ENCODE data around the gene SASH3.

Gene SASH3

DNA sequence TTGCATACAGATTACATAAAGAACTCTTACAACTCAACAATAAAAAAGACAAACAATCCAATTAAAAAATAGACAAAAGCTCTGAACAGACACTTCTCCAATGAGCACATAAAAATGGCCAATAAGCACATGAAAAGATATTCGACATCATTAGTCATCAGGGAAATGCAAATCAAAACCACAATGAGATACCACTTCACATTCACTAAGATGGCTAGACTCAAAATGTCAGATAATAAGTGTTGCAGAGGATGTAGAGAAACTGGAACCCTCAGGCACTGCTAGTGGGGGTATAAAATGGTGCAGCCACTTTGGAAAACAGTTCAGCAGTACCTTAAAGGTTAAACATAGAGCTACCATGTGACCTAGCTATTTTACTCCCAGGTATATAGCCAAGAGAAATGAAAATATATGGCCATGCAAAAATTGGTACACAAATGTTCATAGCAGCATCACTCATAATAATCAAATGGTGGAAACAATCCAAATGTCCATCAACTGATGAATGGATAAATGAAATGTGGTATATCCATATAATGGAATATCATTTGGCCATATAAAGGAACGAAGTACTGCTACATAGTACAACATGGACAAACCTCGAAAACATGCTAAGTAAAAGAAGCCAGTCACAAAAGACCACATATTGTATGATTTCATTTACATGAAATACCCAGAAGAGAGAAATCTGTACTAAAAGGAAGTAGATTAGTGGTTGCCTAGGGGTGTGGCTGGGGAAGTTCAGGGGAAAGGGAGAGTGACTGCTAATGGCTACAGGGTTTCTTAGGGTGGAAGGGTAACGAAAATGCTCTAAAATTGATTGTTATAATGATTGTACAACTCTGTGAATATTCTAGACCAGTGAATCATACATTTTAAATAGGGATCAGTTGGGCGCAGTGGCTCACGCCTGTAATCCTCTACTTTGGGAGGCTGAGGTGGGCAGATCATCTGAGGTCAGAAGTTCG lies 29.4 kb downstream of the SASH3 start:
- DNase-seq (ENCODE audit: low read depth in 2 of 2) = no peak

DNA sequence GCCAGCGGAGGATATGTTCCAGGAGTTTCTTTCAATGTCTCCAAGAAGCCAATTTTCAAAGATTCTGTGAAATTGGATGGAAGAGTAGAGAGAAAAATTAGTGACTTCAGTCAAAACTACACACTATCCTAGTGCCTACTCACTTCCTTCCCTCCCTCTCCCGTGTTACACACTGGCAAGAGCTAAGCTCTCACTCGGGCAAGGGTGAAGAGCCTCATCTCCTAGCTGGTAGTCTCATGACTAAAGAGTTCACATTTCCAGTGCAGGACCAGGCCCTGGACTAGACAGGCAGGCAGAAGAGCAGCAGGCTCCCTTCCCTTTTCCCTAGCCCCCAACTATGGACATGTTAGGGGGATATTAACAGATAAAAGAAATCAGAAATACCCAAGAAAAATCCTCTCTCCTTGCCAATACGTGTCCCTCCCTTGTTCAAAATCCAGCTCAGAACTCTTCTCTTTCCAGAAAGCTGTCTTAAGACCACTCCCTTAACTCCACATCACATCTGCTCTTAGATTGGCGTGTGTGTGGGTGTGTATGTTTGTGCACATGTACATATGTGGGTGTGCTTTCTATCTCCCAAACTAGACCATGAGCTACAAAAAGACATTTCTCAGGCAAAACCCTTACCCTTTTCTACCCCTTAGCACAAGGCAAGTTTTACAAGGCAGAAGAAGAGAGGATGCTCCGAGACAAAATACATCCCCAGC lies 34.1 kb downstream of the SASH3 start:
- DNase-seq (ENCODE audit: low read depth in 2 of 2) = no peak

DNA sequence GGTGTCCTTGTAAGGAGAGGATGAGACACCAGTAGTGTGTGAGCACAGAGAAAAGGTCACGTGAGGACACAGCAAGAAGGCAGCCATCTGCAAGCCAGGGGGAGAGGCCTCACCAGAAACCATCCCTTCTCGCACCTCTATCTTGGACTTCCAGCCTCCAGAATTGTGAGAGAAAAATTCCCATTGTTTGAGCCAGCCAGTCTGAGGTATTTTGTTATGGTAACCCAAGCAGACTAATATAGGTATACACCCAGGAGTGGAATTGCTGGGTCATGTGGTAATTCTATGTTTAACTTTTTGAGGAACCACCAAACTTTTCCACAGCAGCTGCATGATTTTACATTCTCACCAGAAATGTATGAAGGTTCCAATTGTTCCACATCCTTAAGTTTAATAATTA lies 38.4 kb downstream of the SASH3 start:
- no peak for DNase-seq (ENCODE audit: low read depth in 2 of 2)

DNA sequence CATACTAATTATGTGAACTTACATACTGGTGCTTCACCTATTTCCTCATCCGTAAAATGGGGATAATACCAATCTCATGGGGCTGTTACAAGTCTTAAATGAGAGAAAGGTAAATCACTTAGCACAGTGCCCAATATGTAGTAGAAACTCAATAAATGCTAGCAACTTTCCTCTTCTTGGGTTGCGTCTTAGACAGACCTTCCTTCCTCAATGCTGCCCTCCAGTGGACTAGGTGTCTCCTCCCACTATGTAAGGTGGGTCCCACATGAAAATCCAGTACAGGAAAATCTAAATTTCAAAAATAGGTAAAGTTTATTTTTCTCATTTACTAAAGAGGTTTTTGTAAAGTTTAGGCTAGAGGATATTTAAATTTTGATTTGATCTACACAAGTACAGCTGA lies 43.4 kb downstream of the SASH3 start:
- DNase-seq (ENCODE audit: low read depth in 2 of 2) = peak; percentile 21 to 25

DNA sequence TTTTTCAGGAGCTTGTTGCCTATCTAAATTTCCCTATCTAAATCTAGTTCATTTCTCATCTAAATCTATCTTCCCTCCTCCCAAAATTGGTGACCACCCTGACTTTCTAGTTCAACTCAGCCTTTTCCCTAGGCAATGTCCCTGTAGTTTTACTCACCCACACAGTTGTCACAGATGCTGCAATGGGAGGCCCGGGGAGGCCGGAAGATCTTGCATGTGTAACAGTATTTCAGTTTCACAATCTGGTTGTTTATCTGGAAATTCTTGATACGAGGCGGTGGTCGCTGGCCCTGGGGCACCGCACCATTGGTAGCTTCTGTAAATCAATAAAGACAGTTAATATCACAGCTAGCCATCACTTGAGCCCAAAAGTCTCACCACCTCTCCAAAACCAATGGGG lies 43.8 kb downstream of the SASH3 start:
- DNase-seq (ENCODE audit: low read depth in 2 of 2) = no peak

DNA sequence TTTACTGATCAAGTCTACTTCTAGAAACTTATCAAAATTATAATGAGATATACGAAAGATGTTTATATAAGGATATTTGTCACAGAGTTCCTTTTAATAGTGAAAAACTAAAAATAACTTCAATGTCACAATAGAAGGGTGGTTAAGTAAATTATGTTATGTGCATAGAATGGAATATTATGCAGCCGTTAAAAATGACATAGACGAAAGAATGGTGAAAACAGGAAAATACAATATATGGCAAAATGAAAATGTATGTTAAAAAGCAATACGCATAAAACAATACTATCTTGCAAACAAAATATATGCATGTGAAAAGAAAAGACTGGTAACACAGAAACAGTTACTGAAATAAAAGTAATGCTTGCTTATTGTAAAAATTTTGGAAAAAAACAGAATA lies 44.9 kb downstream of the SASH3 start:
- no peak for DNase-seq (ENCODE audit: low read depth in 2 of 2)

DNA sequence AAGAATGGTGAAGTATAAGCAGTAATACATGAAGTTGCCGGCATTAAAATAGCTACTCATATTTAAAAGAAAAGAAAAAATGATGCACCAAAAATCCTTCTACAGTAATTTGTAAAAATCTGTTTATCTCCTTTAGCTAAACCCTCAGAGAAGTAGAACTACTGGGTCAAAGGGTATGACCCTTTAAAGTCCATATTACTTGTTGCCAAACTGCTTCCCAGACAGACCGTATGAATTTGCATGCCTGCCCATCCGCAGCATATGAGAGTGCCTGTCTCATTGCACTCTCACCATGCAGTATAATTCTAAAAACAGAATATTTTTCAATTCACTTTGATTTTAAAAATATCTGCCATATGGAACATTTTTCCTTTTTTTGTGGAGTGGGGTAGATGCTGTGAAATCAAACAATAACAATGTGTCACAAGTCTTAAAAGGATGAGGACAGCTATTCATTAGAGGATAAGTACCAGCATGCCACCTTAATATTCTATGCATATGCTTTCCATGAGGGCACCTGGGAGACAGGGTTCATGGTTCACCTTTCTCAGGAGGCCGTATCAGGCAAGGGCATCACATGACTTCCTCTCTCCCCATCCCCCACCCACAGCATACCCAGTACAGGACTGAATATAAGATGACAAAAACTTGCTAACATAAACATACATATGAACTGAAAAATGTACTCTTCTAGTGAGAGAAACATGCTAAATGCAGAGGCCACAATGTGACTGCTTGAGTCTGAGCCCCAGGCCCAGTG lies 46.2 kb downstream of the SASH3 start:
- no peak for DNase-seq (ENCODE audit: low read depth in 2 of 2)

DNA sequence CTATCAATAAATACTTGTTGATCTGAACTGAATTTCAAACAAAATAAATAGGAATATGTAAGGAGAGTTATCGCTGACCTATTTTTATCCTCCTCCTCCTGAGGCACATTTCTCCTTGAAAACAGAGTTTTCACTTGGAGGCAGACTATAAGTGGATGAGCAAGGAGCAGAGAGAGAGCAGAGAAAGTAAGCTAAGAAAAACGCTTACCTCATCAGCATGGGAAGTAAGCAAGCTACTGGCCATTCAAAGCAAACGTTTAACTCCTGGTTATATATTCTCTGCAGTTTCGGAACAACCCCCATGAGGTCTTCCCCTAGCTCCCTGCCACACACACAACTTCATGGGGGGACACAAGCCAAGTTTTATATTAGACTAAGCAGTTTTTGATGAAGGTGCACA lies 50.7 kb downstream of the SASH3 start:
- DNase-seq (ENCODE audit: low read depth in 2 of 2) = no peak

DNA sequence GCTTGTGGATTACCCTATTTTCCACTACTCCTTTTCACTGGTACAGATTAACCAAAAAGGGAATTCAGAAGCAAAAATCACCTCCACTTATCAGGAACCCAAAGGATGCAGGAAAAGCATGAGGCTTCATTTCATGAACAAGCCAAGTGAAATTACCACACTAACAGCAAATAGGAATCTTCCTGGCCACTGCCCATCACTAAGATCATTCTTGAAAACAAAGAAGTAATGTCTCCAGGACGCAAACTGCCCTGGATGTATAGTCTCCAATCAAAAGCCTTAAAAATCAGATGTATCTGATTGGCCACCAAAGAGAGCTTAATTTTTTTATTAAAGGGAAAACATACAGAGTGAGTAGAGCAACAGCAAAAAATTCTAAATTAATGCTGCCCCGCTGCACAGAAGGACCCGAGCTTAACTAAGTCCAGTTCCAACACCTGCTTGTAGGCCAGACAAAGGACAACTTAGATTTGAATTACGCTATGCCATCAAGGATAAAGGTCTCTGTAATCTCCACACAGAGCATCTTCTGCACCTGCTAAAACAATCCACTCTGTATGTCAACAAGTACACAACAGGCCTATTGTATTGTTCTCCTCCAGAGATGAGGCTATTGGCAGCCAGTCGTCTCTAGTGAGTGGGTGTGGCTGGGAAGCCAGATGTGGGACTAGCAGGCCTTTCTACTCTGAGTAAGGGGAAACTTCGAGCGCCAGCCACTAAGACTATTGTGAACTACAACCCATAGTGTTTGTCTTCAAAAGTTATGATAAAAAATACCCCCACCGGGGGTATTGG lies 51.5 kb downstream of the SASH3 start:
- no peak for DNase-seq (ENCODE audit: low read depth in 2 of 2)

DNA sequence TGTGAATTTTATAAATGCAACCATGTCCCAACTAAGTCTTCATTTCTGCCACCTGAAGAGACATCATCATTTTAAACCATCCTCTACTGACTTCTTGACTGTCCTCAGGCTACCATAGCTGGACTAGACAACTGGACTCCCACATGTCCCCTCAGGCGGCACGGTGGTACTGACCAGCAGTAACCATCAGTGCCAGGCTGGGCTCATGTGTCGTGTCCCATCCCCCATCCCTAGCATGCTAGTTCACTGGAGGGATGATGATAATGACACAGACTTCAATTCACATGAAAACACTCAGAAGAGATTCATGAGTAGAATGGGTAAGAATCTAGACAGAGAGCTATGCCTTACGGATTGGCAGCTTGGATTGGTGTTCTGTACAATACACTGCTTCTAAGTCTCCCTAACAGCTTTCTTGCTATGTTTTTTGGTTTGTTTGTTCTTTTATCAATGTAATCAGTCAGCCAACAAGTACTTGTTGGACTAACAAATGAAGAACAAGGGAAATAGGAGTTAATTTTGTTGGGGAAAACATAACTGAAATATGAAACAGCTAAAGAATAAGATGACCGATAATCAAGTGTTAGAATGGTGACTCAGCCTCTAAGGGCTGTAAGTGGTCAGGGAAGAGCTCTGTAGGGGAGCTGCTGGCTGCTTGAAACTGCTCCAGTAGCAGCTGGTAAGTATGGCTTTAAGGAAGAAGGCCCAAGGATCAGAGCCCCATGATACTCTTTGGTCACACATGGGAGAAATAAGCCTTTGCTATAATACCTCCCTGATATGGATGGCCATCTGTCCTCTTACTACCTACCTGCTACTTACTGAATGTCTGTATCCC lies 53.6 kb downstream of the SASH3 start:
- no peak for DNase-seq (ENCODE audit: low read depth in 2 of 2)

DNA sequence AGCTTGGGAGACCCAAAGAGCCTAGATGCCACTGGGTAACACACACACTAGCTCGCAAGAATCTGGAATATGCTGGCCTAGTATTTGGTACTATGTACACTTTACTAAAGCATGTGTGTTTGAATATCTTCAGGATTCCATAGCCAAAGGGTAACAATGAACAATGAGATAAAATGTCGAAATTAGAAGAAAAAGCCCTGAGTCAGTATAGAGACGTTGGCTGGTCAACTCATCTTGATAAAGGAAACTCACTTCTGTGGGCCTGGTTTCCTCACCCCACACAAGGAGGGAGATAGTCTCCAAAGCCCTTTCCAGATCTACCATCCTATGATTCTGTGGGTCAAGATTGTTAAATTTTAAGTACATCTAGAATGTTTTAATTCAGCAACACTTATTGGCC lies 57.1 kb downstream of the SASH3 start:
- no peak for DNase-seq (ENCODE audit: low read depth in 2 of 2)

DNA sequence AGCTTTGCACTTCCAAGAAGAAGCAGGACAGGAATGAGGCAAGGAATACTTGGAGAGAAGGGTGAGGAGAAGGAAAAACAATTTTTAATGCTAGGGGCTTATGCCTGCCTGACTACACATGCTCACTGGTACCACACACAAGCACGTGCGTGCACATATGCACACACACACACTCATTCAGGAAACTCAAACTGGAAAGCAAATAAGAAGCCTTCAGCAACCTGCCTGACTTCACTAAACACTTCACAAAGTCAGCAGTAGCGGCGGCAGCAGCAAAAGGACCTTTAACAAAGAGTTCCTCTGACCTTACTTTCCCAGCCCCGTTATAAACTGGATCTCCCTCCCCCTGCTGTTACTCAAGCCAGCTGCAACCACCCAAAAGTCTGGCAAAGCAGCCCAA lies 60.6 kb downstream of the SASH3 start:
- DNase-seq (ENCODE audit: low read depth in 2 of 2) = no peak

DNA sequence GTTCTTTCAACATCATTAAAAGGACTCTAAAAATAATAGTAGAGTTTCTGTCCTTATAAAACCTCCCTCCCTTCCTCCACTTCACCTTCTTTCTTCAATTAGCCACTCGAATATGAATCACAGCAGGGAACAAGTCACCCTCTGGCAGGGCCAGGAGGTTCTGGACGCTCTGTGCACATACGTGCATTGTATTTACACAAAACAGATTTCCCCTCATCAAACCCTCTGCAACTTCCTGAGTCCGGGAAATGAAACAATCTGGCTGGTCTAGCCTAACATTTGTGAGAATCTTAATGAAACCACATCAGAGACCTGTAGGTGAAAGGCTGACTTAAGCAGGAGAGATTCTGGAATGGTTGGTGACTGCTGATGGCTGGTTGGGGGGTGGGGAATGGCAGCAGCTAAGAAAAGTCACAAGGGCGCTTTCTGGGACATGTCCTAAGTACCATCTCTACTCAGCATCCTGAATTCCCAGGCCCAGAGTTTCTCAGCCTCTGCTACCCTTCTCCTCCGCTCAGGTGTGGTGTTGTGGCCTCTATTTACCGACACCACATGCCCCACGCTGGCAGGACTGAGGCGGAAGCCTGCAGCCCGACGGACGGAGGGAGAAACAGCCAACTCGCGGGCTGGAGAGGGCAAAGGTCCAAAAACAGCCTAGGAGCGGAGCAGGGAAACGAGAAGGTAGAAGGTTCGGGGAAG lies 62.9 kb downstream of the SASH3 start:
- DNase-seq (ENCODE audit: low read depth in 2 of 2) = no peak

DNA sequence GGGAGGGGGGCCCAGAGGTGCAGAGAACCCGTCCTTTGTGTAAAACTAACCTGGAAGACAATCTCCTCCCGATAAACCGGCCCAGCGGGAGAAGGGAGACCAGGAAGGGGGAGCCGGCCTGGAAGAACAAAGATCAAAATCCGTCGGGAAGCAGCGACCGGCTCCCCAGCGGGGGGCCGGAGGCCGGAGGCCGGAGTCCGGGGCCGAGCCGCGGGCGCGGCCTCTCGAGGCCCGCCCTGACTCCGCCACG lies 63.4 kb downstream of the SASH3 start:
- DNase-seq (ENCODE audit: low read depth in 2 of 2) = no peak

DNA sequence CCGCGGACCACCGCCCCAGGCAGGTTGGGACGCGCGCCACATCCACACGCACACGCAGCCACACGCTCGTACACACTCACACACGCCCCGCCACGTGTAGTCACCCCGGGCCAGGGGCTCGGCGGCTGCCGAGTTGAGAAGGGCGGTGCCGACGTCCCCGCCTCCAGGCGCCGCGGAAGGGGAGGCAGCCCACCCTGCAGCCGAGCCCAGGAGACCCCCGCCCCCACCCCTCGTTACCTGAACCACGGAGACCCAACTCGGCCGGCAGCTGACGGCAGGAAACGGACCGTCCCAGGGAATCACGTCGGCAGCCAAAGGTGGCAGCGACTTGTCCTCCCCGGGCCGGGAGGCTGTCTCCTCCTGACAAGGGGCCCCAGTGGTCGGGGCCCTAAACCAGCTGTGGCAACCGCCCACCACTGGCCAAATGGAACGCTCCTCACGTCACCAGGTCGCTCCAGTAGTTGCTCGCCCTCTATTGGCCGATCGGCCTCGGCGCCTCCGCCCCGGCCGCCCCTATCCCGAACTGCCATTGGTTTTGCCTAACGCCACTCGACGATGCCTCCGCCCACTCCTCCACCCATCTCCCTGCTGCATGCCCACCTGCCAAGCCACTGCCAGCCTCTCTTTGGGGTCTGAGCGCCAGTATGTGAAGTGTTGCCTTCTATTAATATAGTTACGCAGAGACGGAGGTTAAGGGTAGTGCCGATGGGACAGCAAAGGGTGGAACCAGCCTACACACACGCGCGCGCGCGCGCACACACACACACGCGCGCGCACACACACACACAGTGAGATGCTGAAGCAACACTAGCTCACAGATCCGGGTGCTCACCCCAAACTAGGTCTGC lies 63.9 kb downstream of the SASH3 start, which contains the start of gene ZDHHC9:
Gene ZDHHC9, minus strand, starts transcription at position 428 of the 848 bp plus-strand sequence. CDS start 1,941 bp downstream, outside the sequence.
- DNase-seq (ENCODE audit: low read depth in 2 of 2) = peak; percentile 75 to 78
